HG03354 (cell line): ENCODE results near the gene CXCR2.
"Not testable (repeated sequence)": the region's sequence is repeated elsewhere in the genome, so short reads cannot be mapped to it uniquely, and the experiment has no call there.

ENCODE experiments used
- ATAC-seq: cut with Tn5 transposase; IDR thresholded peaks from one replicate; pipeline ENCODE4 v1.9.1; 2021; ENCODE audit warnings: mild to moderate bottlenecking; ENCODE audit not compliant: unreplicated experiment, poor library complexity, severe bottlenecking

Gene CXCR2

DNA sequence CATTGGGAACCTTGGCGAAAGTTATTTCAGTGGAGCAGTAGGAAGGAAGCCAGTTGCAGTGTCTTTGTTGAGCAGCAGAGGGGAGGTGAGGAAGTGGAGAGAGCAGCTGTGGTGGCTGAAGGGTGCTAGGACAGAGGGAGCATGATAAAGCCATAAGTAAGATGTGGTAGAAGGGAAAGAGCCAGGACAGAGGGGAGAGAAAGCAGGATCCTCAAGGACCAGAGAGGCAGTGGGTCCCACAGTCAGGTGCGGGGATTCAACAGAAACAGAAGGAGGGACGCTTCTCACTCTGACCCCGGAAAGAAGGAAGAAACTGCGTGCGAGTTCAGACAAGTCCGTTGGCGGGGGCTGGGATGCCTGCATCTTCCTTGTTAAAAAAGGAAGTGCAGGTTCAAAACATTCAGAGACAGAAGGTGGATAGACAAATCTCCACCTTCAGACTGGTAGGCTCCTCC lies at the start of gene CXCR2:
TSS of gene CXCR2 (plus strand) at position 403 of the 455 bp plus-strand sequence. CDS start 8,774 bp downstream, outside the sequence.
- no peak for ATAC-seq

DNA sequence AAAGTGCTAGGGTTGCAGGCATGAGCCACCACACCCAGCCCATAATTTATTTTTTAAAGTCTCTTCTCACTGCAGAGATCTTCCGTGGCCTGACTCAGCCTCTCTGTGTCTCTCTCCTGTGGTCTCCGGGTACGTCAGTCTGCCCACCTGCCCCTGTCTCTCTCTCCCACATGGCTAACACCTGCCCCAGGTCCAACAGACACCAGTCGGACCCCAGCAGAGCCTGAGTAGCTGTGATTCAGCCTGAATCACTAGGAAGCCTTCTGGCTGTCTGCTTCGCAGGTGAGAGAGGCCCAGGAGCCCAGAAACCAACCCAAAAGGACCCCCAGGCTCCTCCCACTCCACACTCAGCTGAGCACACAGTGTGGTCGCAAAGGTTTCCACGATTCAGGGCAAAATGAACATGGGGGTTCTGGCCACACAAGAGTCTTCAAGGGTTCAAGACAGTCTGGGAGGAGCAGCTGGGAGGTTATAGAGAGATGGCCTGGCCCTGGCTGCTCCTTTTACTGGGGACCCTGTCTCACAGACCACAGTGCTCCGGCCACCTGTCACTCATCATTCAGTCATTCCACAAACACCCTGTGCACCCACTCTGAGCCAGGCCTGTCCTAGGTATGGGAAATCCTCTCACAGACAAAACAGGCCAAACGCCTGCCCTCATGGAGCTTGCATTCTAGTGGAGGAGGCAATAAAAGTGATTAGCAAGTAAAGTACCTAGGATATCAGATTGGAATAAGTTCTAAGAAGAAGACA lies 48.2 kb upstream of the CXCR2 start:
- no peak for ATAC-seq

DNA sequence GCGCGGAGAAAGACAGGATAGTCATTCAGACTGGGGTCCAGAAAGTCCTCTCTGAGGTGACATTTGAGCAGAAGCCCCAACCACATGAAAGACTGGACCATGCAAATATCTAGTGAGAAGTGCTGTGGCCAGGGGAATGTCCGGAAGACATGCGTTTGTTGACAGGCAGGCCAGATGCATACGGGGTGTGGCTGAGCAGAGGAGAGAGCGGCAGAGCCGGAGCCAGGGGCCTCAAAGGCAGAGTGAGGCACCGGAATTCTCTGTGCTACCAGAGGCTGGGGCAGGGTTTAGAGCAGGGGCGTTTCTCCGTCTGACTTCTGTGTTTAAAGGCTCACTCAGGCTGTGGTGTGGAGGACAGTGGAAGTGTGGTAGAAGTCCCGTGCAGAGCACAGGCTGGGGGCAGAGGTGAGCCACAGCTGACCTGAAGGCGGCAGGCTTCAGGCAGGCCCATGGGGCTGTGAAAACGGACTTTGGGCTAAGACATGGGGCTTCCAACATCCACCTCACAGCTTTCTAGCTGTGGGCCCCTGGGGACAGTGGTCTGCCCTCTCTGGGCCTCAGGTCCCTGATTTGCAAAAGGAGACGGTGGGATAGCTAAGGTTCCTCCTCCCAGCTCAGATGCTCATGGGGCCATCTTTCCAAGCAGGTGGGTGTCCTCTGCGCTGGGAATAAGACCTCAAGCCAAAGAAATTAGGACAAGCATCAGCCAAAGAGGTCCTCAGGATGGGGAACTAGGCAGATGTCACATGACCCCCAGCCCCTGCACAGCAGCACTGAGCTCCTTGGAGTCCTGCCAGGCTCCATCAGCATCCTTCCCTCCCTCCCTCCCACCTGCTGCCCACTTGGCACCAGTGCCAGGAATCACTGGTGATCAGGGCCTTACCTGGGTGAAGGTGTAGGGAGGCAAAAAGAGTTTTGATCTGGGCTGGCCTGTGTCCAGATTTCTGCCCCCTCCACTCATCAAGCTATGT lies 45.6 kb upstream of the CXCR2 start:
- ATAC-seq, result no peak

DNA sequence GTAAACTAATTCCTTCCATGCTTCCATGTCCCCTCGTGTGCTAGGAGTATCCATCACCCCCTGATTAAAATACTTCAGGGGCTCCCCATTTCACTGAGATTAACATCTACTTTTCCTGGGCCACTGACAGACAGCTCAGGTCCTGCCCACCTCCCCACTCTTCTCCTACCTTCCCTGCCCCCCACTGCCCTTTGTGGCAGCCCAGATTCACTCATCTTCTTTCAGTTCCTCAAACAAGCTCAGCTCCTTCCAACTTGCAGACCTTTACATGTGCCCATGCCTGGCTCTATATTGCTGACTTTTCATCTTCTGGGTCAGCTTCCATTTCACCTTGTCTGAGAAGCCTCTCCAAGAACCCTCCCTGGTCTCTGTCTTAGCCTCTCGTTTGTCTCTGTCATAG lies 44.8 kb upstream of the CXCR2 start:
- peak; percentile 94 for ATAC-seq

DNA sequence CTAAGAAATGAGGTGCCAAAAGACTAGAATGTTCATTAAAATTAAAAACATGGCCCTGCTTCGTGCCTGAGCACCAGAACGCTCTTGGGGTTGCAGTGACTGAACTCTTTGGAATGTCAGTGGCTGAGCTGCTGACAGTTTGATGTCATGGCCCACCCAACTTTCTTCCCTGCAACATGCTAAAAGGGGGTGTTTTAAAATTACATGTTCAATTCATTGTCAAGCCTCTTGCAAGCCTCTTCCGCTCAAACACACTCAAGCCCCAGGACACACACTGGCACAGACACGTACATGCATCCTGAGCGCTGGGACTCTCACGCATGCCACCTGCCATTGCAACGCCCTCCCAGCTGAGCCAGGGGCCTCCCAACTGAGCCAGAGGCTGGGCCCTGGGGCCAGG lies 44.1 kb upstream of the CXCR2 start:
- no peak for ATAC-seq

DNA sequence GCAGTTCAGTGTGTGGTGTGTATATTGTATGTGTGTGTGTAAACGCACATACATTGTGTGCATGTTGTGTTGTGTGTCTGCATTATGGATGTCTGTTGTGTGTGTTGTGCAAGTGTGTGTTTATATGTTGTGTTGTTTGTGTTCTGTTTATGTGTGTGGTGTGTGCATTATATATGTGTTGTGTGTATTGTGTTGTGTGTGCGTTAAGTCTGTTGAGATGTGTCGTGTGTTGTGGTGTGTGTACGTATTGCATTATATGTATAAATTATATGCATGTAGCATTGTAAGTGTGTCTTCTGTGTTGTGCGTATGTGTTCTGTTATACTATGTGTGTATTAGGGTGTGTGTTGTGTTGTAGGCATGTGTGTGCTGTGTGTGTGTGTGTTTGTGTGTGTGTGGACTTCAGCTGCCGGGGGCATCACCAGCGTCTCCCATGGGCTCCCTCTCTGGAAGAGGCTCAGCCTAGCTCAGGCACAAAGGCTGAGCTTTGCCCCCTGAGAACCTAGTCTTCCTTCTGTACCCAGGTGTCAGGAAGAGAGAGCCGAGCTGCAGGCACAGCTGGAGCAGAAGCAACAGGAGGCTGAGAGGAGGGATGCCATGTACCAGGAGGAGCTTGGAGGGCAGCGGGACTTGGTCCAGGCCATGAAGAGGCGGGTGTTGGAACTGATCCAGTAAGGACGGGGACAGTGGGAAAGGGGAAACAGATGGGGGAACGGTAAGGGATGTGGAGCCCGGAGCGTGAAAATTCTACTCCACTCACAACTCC lies 43.1 kb upstream of the CXCR2 start:
- ATAC-seq, result no peak

DNA sequence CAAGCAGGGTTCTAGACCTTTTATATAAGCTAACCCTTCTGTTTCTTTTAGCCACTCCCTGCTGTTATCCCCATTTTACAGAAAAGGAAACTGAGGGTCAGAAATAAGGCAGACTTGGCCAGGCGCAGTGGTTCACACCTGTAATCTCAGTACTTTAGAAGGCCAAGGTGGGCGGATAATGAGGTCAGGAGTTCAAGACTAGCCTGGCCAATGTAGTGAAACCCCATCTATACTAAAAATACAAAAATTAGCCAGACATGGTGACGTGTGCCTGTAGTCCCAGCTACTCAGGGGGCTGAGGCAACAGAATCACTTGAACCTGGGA lies 42.5 kb upstream of the CXCR2 start:
- ATAC-seq, result no peak

DNA sequence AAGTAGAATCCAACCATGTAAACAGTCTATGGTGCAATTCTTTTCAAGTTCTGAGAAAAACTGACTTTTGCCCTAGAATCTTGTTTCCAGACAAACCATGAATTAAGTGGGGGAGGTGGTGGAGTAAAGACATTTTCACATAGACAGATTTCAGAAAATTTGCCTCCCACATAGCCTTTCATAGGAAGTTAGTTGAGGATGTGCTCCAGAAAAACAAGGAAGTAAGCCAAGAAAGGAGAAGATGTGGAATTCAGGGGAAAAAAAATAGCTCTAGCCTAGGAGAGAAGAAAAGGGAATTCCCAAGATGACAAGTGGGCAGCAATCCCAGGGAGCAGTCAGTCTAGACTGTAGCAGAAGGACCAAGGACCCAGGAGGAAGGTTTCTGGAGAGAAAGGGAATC lies 39.4 kb upstream of the CXCR2 start:
- no peak for ATAC-seq

DNA sequence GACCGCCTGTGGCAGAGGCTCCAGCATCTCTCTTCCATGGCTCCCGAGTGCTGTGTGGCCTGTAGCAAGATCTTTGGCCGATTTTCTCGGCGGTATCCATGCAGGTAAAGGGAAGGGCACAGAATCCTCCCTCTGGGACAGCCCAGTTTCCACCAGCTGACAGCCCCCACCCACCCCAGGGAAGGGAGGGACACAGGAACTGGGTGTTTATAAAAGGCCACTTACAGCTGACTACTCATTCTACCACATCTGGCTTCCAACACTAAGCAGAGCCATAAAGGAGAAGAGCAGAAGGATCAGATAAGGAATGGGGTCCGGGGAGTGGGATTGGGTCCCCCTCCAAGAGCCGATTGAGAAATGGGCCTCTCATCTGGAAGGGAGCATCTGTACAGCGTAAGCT lies 36.6 kb upstream of the CXCR2 start:
- ATAC-seq, result no peak

DNA sequence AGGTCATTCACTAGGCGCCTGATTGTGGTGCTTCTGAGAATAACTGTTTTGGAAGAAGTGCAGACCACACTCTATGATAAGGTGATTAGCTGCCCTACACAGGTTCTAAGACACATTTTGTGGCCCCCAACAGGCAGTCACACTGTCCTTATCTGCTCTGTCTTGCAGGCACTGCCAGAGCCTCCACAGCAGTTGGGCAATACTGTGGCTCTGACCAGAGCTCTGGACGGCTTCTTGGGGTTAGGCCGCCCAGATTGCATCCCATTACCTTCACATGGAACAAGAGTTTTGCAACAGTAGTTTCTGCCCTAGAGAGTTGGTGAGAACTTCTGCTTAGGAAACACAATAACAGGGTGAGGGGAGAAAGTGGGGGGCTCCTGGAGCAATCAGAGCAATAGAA lies 34.1 kb upstream of the CXCR2 start:
- no peak for ATAC-seq

DNA sequence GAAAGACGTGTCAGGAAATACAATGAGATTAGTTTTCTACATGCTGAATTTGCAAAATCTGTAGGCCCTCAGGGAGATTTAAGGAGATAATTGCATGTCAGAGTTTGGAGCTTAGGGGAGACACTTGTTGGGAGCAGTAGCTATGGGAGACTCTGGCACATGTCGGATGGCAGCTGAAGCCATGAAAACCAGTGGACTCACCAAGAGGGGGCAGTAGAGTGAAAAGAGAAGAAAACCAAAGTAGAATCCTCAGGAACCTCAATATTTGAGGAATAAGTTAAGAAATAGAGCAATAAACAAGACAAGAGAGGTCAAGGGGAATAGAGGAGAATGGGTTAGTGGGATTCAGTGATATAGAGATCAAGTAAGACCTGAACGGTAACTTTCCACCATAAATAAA lies 31.9 kb upstream of the CXCR2 start:
- ATAC-seq, result no peak

DNA sequence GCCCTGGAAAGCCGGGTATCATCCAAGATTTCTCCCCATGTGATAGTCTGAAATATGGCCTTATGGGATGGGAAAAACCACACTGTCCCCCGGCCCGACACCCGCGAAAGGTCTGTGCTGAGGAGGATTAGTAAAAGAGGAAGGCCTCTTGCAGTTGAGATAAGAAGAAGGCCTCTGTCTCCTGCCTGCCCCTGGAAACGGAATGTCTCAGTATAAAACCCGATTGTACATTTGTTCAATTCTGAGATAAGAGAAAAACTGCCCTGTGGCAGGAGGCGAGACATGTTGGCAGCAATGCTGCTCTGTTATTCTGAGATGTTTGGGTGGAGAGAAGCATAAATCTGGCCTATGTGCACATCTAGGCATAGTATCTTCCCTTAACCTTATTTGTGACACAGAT lies 30.0 kb upstream of the CXCR2 start:
- ATAC-seq, result no peak

DNA sequence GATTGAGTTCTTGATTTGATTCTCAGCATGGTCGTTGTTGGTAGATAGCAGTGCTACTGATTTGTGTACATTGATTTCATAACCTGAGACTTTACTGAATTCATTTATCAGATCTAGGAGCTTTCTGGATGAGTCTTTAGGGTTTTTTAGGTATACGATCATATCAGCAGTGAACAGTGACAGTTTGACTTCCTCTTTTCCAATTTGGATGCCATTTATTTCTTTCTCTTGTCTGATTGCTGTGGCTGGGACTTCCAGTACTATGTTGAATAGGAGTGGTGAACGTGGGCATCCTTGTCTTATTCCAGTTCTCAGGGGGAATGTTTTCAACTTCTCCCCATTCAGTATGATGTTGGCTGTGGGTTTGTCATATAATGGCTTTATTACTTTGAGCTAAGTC lies 27.9 kb upstream of the CXCR2 start:
- ATAC-seq, result no peak

DNA sequence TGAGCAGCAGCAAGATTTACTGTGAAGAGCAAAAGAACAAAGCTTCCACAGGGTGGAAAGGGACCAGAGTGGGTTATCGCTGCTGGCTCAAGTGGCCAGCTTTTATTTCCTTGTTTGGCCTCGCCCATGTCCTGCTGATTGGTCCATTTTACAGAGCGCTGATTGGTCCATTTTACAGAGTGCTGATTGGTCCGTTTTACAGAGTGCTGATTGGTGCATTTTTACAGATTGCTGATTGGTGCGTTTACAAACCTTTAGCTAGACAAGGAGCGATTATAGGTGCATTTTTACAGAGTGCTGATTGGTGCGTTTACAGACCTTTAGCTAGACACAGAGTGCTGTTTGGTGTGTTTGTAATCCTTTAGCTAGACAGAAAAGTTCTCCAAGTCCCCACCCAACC lies 17.0 kb upstream of the CXCR2 start:
- ATAC-seq, result not testable (repeated sequence)

DNA sequence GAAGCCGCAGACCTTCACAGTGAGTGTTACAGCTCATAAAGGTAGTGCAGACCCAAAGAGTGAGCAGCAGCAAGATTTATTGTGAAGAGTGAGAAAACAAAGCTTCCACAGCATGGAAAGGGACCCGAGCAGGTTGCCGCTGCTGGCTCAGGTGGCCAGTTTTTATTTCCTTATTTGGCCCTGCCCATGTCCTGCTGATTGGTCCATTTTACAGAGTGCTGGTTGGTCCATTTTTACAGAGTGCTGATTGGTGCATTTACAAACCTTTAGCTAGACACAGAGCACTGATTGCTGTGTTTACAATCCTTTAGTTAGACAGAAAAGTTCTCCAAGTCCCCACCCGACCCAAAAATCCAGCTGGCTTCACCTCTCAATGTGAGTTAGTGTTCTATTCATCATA lies 4.0 kb upstream of the CXCR2 start:
- not testable (repeated sequence) for ATAC-seq

DNA sequence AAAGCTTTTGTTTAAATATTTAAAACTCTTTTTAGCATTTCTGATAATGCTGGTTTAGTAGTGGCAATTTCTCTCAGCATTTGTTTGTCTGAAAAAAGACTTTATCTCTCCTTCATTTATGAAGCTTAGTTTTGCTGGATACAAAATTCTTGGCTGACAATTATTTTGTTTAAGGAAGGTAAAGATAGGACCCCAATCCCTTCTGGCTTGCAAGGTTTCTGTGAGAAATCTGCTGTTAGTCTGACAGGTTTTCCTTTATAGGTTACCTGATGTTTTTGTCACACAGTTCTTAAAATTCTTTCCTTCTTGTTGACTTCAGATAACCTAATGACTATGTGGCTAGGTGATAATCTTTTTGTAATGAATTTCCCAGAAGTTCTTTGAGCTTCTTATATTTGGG lies 3.5 kb upstream of the CXCR2 start:
- ATAC-seq, result not testable (repeated sequence)

DNA sequence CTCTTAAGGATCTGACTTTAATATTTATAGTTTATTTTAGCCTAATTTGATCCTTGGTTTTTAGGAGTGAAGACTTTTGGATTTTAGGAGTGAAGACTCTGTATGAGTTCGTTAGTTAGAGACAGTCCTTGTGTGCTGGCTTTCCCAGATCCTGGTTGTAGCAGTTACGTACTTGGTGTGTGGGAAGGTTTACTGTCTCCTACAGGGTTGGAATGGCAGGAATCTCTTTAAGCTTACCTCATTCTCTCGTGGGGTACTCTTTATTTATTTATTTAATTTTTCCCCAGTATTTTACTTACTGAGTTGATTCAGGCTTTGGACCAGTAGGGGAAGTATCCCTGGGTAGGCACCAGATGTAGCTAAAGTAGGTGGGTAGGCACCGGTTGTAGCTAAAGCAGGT lies 1.8 kb upstream of the CXCR2 start:
- no peak for ATAC-seq

DNA sequence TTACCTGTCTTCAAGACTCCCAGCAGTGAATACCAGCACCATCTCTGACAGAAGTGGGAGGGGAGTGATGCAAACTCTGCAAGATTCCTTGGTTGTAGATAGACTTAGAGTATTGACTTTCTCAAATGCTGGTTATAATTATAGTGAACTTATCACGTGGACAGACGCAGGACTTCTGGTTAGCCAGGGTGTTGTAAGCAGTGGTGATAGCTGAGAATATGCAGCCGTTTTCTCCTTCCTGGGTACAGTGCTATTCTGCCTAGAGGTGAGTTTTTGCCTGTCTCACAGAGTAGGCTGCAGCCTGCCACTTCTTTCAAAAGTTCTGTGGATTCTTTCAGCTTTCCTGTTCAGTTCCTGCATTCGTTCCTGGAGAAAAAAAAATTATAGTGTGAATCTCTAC lies 733 bp upstream of the CXCR2 start:
- ATAC-seq, result no peak

DNA sequence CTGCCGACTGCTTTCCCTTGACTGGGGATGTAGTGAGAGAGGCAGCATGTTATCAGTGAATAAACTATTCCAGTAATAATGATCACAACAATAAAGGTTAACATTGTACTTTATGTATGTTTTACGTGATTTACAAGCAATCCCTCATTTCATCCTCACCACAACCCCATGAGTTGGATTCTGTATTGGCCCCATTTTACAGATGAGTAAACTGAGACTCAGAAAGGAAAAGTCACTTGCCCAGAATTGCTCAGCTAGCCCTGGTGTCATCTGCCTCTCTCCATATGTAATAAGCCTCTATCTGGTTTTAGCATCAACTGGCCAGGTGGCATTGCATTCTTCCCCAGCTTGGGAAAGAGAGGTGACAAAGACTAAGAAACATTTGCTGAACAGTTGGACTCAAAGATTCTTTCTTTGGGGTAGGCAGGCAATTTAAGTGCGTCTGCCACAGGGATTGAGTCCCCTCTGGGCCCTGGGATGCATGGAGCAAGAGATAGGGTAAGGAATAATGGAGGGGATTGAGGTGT lies 2.2 kb downstream of the CXCR2 start:
- ATAC-seq, result no peak
